OCI-LY7 (cell line): ENCODE results near the gene UTP14C. TPM values are rescaled to one million over a fixed set of nuclear protein-coding genes. Genes with fewer than 3 reads are reported as not detected.

Experiments used
- BruUV-seq: library from RNA; stranded (reverse); fragments of 400-500 nt; replicated peaks from 2 replicates; lab custom pipeline; 2021; lab: Mats Ljungman, UMichigan
- CTCF ChIA-PET: fragments of 300-600 bp; sonication (Branson Sonifier 250); formaldehyde crosslinking; loops from one replicate; lab custom pipeline; 2022; ENCODE audit warnings: antibody characterized with exemption; ENCODE audit not compliant: unreplicated experiment; lab: Charles Lee
- POLR2A ChIA-PET: fragments of 300-600 bp; sonication (Branson Sonifier 250); formaldehyde crosslinking; loops from one replicate; lab custom pipeline; 2022; ENCODE audit warnings: antibody characterized with exemption; lab: Charles Lee
- DNase-seq: peaks from one replicate; pipeline ENCODE4 v3.0.0-alpha.2; 2015; ENCODE audit warnings: low spot score
- H2AFZ ChIP-seq: fragments of 200-600 bp; sonication (generic), shearing (Covaris generic); 2 replicates; pipeline ENCODE4 v1.6.1; 2014; ENCODE audit warnings: mild to moderate bottlenecking, antibody characterized with exemption, low read length, moderate library complexity
- H3K27ac ChIP-seq: fragments of 200-600 bp; sonication (generic); 2 replicates; pipeline ENCODE4 v1.5.1; 2014; ENCODE audit warnings: mixed run types, low read depth, mild to moderate bottlenecking, moderate library complexity, low read length, inconsistent platforms; ENCODE audit not compliant: poor library complexity, severe bottlenecking
- H3K36me3 ChIP-seq: fragments of 200-600 bp; sonication (generic); 2 replicates; pipeline ENCODE4 v1.6.1; 2014; ENCODE audit warnings: mild to moderate bottlenecking, antibody characterized with exemption, low read length, moderate library complexity, mixed read lengths; ENCODE audit not compliant: insufficient read depth
- H3K4me1 ChIP-seq: fragments of 200-600 bp; sonication (generic); 2 replicates; pipeline ENCODE4 v1.5.1; 2014; ENCODE audit warnings: mild to moderate bottlenecking, low read length; ENCODE audit not compliant: insufficient read depth, poor library complexity, severe bottlenecking
- H3K4me2 ChIP-seq: fragments of 200-600 bp; sonication (generic); 2 replicates; pipeline ENCODE4 v1.6.1; 2014; ENCODE audit warnings: mild to moderate bottlenecking, low read length
- H3K4me3 ChIP-seq: fragments of 200-600 bp; sonication (generic); 2 replicates; pipeline ENCODE4 v1.5.1; 2014; ENCODE audit warnings: mild to moderate bottlenecking, low read depth, low read length; ENCODE audit not compliant: poor library complexity, severe bottlenecking
- H3K79me2 ChIP-seq: fragments of 200-600 bp; sonication (generic); 2 replicates; pipeline ENCODE4 v1.6.1; 2016; ENCODE audit warnings: low read depth, mild to moderate bottlenecking, low read length, moderate library complexity, mixed read lengths; ENCODE audit not compliant: insufficient read depth
- H3K9me2 ChIP-seq: fragments of 200-600 bp; sonication (generic); 2 replicates; pipeline ENCODE4 v1.6.1; 2016; ENCODE audit warnings: mild to moderate bottlenecking, low read length, mixed read lengths; ENCODE audit not compliant: insufficient read depth
- H3K9me3 ChIP-seq: fragments of 200-600 bp; sonication (generic); 2 replicates; pipeline ENCODE4 v1.6.1; 2014; ENCODE audit warnings: mild to moderate bottlenecking, mixed run types, low read length, mixed read lengths
- H4K20me1 ChIP-seq: fragments of 200-600 bp; sonication (generic); 2 replicates; pipeline ENCODE4 v1.6.1; 2014; ENCODE audit warnings: mild to moderate bottlenecking, antibody characterized with exemption, low read length, moderate library complexity, mixed read lengths; ENCODE audit not compliant: insufficient read depth
- CTCF ChIP-seq: fragments of 200-600 bp; sonication (generic); conservative IDR thresholded peaks from 2 replicates; pipeline ENCODE4 v1.5.1; 2014; ENCODE audit warnings: mild to moderate bottlenecking, antibody characterized with exemption, low read length, moderate library complexity, mixed read lengths
- EZH2phosphoT487 ChIP-seq: fragments of 200-600 bp; sonication (generic); IDR thresholded peaks from 2 replicates; pipeline ENCODE4 v1.6.1; 2018; ENCODE audit warnings: low read depth, borderline replicate concordance, mild to moderate bottlenecking, mixed run types, antibody characterized with exemption, low read length, moderate library complexity, mixed read lengths
- intact Hi-C: fragments of 100-400 bp; cut with micrococcal nuclease; formaldehyde crosslinking; loops from one replicate; pipeline ENCODE4 v1.10.0; 2022; ENCODE audit not compliant: unreplicated experiment
- total RNA-seq, 2 experiments: library from RNA; depleted of rRNA in 1 of 2; stranded (reverse); fragments of >200 nt in 1 of 2; shearing (Covaris generic) in 1 of 2; gene quantifications; 2 replicates each; pipeline ENCODE4 v1.2.3, GENCODE V29; 2014 to 2022

Gene UTP14C
- total RNA-seq, 2 experiments from 2014 or later, result 7.3 to 11.5 TPM

GRCh38 chr13:52033039-52033438, 8.5 kb downstream of the UTP14C start:
- POLR2A ChIA-PET, result interaction anchor here (1.5 kb wide), 1 partner anchor 21 kb away, joined by 4 read pairs; the partner anchor contains the start of gene ALG11
- CTCF ChIA-PET, result no interaction called here
- H3K36me3 ChIP-seq, result peaks cover 26% of the 10 kb centered on the region
- no peak for DNase-seq
- H4K20me1 ChIP-seq, result no peaks in the 10 kb centered on the region
- BruUV-seq, result no TSS peak
- intact Hi-C loops, result no loop called here
- H3K4me3 ChIP-seq, result no peak overlapping the region
- no peaks in the 10 kb centered on the region for H3K9me3 ChIP-seq
- TF ChIP-seq CTCF (no peak), EZH2phosphoT487 (no peak)
- no peak overlapping the region for H3K27ac ChIP-seq
- no peaks in the 10 kb centered on the region for H3K4me1 ChIP-seq
- H3K9me2 ChIP-seq, result no peaks in the 10 kb centered on the region
- H3K79me2 ChIP-seq, result no peaks in the 10 kb centered on the region
- no peak overlapping the region for H3K4me2 ChIP-seq
- H2AFZ ChIP-seq, result no peak overlapping the region

- ChIA-PET POLR2A (interaction anchor here (0.6 to 0.7 kb wide), 3 partner anchors 69 to 582 kb away, joined by 3 to 4 read pairs (median 3); no protein-coding TSS in a partner anchor), CTCF (no interaction called here)
- no peak for TF ChIP-seq EZH2phosphoT487
- no peak for TF ChIP-seq CTCF
- Histone ChIP-seq H4K20me1 (no peaks in the 10 kb centered on the region), H3K79me2 (no peaks in the 10 kb centered on the region), H3K4me2 (no peak overlapping the region), H3K9me2 (no peaks in the 10 kb centered on the region), H3K9me3 (no peaks in the 10 kb centered on the region), H3K27ac (no peak overlapping the region), H3K4me3 (no peak overlapping the region), H3K36me3 (peaks cover 9% of the 10 kb centered on the region; the same call in 1 of the 2 replicates), H2AFZ (no peak overlapping the region), H3K4me1 (no peaks in the 10 kb centered on the region)
- no peak for DNase-seq
- intact Hi-C loops, result no loop called here
- no TSS peak for BruUV-seq
These were observed 10.2 kb downstream of the UTP14C start for GRCh38 chr13:52034616-52035226.

GRCh38 chr13:52036037-52036436, 11.5 kb downstream of the UTP14C start:
- Histone ChIP-seq H3K9me2 (no peaks in the 10 kb centered on the region), H3K4me1 (no peaks in the 10 kb centered on the region), H3K9me3 (no peaks in the 10 kb centered on the region), H3K4me2 (no peak overlapping the region), H3K79me2 (no peaks in the 10 kb centered on the region), H2AFZ (no peak overlapping the region), H3K27ac (no peak overlapping the region), H4K20me1 (no peaks in the 10 kb centered on the region), H3K4me3 (no peak overlapping the region), H3K36me3 (0 out of 2 replicates have a peak, but pooled peaks cover 4% of the 10 kb centered on the region)
- POLR2A ChIA-PET, result no interaction called here
- intact Hi-C loops, result no loop called here
- CTCF ChIA-PET, result no interaction called here
- no peak for DNase-seq
- BruUV-seq, result no TSS peak
- TF ChIP-seq CTCF, result no peak
- no peak for TF ChIP-seq EZH2phosphoT487
